H1 (cell line): ENCODE results near the gene PIWIL1.

Source experiments
- CHD2 ChIP-seq: IDR thresholded peaks from 2 replicates; pipeline ENCODE4 v1.6.1; 2012; ENCODE audit warnings: low read length, improper control_type of control experiment
- EZH2 ChIP-seq: fragments of 200-600 bp; sonication (generic); IDR thresholded peaks from 2 replicates; pipeline ENCODE4 v1.7.1; 2012; ENCODE audit warnings: low read depth, mild to moderate bottlenecking, moderate library complexity, low read length, inconsistent platforms; ENCODE audit not compliant: severe bottlenecking
- KDM5A ChIP-seq: fragments of 200-600 bp; IDR thresholded peaks from 2 replicates; pipeline ENCODE4 v1.7.1; 2012; ENCODE audit warnings: mild to moderate bottlenecking, low read length, inconsistent platforms, mixed read lengths
- USF2 ChIP-seq: IDR thresholded peaks from 2 replicates; pipeline ENCODE4 v1.6.1; 2011; ENCODE audit warnings: low read length, improper control_type of control experiment

DNA sequence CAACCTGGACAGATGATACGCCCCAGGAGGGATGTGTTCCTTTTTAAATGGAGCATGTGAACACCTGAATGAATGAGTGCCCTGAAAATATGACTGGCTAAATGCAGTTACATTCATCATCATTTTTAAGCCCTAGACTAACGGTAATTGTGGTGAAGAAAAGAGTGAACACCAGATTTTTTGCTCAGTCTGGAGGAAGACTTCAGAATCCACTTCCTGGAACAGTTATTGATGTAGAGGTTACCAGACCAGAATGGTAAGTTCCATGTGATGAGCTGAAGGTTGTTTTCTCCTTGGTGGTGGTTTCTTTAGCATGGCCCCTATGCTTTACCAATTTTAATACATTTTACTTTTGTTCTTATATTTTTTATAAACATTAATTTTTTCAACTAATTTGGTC, 29.3 kb downstream of the PIWIL1 start:
- TF ChIP-seq EZH2 (no peak), USF2 (no peak), CHD2 (no peak), KDM5A (no peak)
